ENCODE data around the gene IQGAP3.

- TF ChIP-seq CTCF (IDR thresholded peaks at IDR 0.05; ENCODE audit: low read length) (no peak), EZH2 (optimal IDR thresholded peaks at IDR 0.05; ENCODE audit: low read depth, low read length) (no peak), EZH2phosphoT487 (IDR thresholded peaks at IDR 0.05; ENCODE audit: low read length) (no peak)
These were observed 20.5 kb downstream of the IQGAP3 start for GRCh38 chr1:156551869-156552268.
